ENCODE data around the gene CDK14. TPM values are rescaled to one million over a fixed set of nuclear protein-coding genes. Genes with fewer than 3 reads are reported as not detected.

The CDK14 gene
- total RNA-seq, 1 donor from 2014 or later: 58.6 TPM

- TF ChIP-seq CTCF (IDR thresholded peaks at IDR 0.05): no peak
- ATAC-seq: no peak
- Histone ChIP-seq H3K9me3 (no peaks in the 10 kb centered on the region), H3K36me3 (no peaks in the 10 kb centered on the region), H3K4me1 (no peaks in the 10 kb centered on the region), H3K4me3 (no peak overlapping the region), H3K27ac (no peak overlapping the region), H3K27me3 (ENCODE audit: low read depth) (no peaks in the 10 kb centered on the region)
- no peak for DNase-seq
- intact Hi-C loops (cut with DNase I): no loop called here
These were observed 347.9 kb downstream of the CDK14 start for GRCh38 chr7:90944021-90944420.

GRCh38 chr7:90945104-90945787, 349.1 kb downstream of the CDK14 start:
- Histone ChIP-seq H3K27me3 (ENCODE audit: low read depth) (no peaks in the 10 kb centered on the region), H3K4me3 (no peak overlapping the region), H3K4me1 (no peaks in the 10 kb centered on the region), H3K9me3 (no peaks in the 10 kb centered on the region), H3K36me3 (no peaks in the 10 kb centered on the region), H3K27ac (no peak overlapping the region)
- ATAC-seq (peak in 1 of 2 donors; percentile 43), DNase-seq (no peak)
- intact Hi-C loops (cut with DNase I): no loop called here
- no peak for TF ChIP-seq CTCF (IDR thresholded peaks at IDR 0.05)

- no peak for TF ChIP-seq CTCF (IDR thresholded peaks at IDR 0.05)
- ATAC-seq: no peak
- DNase-seq: no peak
- H3K36me3 ChIP-seq: no peaks in the 10 kb centered on the region
- intact Hi-C loops (cut with DNase I): no loop called here
- no peak overlapping the region for H3K4me3 ChIP-seq
- H3K9me3 ChIP-seq: no peaks in the 10 kb centered on the region
- H3K4me1 ChIP-seq: no peaks in the 10 kb centered on the region
- no peaks in the 10 kb centered on the region for H3K27me3 ChIP-seq (ENCODE audit: low read depth)
- H3K27ac ChIP-seq: no peak overlapping the region
These were observed 350.8 kb downstream of the CDK14 start for GRCh38 chr7:90946730-90947501.

GRCh38 chr7:90948085-90948484, 352.0 kb downstream of the CDK14 start:
- Histone ChIP-seq H3K9me3 (no peaks in the 10 kb centered on the region), H3K4me1 (no peaks in the 10 kb centered on the region), H3K36me3 (no peaks in the 10 kb centered on the region), H3K27me3 (ENCODE audit: low read depth) (no peaks in the 10 kb centered on the region), H3K4me3 (no peak overlapping the region), H3K27ac (no peak overlapping the region)
- DNase-seq: no peak
- no peak for TF ChIP-seq CTCF (IDR thresholded peaks at IDR 0.05)
- intact Hi-C loops (cut with DNase I): no loop called here
- no peak for ATAC-seq

GRCh38 chr7:90951229-90951628, 355.1 kb downstream of the CDK14 start:
- Histone ChIP-seq H3K4me1 (no peaks in the 10 kb centered on the region), H3K36me3 (peaks cover 8% of the 10 kb centered on the region), H3K9me3 (no peaks in the 10 kb centered on the region), H3K4me3 (no peak overlapping the region), H3K27ac (no peak overlapping the region), H3K27me3 (ENCODE audit: low read depth) (no peaks in the 10 kb centered on the region)
- intact Hi-C loops (cut with DNase I): no loop called here
- TF ChIP-seq CTCF (IDR thresholded peaks at IDR 0.05): no peak
- DNase-seq (no peak), ATAC-seq (no peak)

Data from lower lobe of right lung (tissue), 2 donors.